Activated CD8-positive, alpha-beta T cell treated with anti-CD3 and anti-CD28 coated beads for 36 hours (primary cell): ENCODE measurements around the gene ERG. TPM values are rescaled to one million over a fixed set of nuclear protein-coding genes. Genes with fewer than 3 reads are reported as not detected.

ENCODE experiments used
- ATAC-seq: fragments of 200-7000 bp; cut with Tn5 transposase; one replicate; pipeline ENCODE4 v1.10.0; 2021; ENCODE audit warnings: mild to moderate bottlenecking, moderate library complexity
- CTCF ChIA-PET: fragments of 350-600 bp; sonication (Branson Sonifier 250); formaldehyde crosslinking; loops from one replicate; lab custom pipeline; 2021; ENCODE audit warnings: antibody characterized with exemption; lab: Charles Lee
- POLR2A ChIA-PET: fragments of 350-600 bp; sonication (Branson Sonifier 250); formaldehyde crosslinking; loops from one replicate; lab custom pipeline; 2021; ENCODE audit warnings: antibody characterized with exemption; lab: Charles Lee
- DNase-seq: peaks from one replicate; pipeline ENCODE4 v3.0.0-alpha.2; 2020
- H3K27ac Mint-ChIP-seq: one replicate; pipeline ENCODE4 v1.8.0; 2021; ENCODE audit warnings: mild to moderate bottlenecking, mixed read lengths
- H3K27me3 Mint-ChIP-seq: one replicate; pipeline ENCODE4 v1.8.0; 2021; ENCODE audit warnings: mixed read lengths
- H3K36me3 Mint-ChIP-seq: one replicate; pipeline ENCODE4 v1.8.0; 2021; ENCODE audit warnings: low read depth, mixed read lengths
- H3K4me1 Mint-ChIP-seq: one replicate; pipeline ENCODE4 v1.8.0; 2021; ENCODE audit warnings: low read depth, mixed read lengths
- H3K4me3 Mint-ChIP-seq: one replicate; pipeline ENCODE4 v1.8.0; 2021; ENCODE audit warnings: mild to moderate bottlenecking, moderate library complexity, mixed read lengths
- H3K9me3 Mint-ChIP-seq: one replicate; pipeline ENCODE4 v1.8.0; 2021; ENCODE audit warnings: mixed read lengths
- intact Hi-C: fragments of 100-400 bp; cut with micrococcal nuclease; formaldehyde crosslinking; loops from one replicate; pipeline ENCODE4 v1.10.0; 2022
- total RNA-seq, 2 experiments: library from RNA; stranded (reverse); gene quantifications; one replicate each; pipeline ENCODE4 v1.2.3, GENCODE V29; 2021
- TF ChIP-seq, protein P1 (sequence below): fragments of 200-600 bp; IDR thresholded peaks from one replicate; pipeline ENCODE4 v1.8.0; 2022; ENCODE audit warnings: antibody characterized with exemption, mild to moderate bottlenecking

ERG gene
- total RNA-seq, 2 experiments from 2014 or later = not detected

DNA sequence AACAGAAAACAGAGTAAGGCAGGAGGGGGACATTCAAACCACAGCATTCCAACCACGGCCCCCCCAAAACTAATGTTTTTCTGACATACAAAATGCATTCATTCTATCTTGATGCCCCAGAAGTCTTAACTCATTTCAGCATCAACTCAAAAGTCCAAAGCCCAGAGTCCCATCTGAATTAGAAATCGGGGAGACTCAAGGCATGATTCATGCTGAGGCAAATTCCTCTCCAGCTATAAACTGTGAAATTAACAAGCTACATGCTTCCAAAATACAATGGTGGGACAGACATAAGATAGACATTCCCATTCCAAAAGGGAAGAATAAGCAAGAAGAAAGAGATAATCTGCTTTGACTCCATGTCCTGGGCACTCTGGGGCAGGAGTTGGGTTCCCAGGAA, 167.6 kb downstream of the ERG start:
- H3K4me1 Mint-ChIP-seq = peaks cover 4% of the 10 kb centered on the region
- POLR2A ChIA-PET = no interaction called here
- H3K27ac Mint-ChIP-seq = no peak overlapping the region
- no peak overlapping the region for H3K4me3 Mint-ChIP-seq
- TF ChIP-seq, protein P1, sequence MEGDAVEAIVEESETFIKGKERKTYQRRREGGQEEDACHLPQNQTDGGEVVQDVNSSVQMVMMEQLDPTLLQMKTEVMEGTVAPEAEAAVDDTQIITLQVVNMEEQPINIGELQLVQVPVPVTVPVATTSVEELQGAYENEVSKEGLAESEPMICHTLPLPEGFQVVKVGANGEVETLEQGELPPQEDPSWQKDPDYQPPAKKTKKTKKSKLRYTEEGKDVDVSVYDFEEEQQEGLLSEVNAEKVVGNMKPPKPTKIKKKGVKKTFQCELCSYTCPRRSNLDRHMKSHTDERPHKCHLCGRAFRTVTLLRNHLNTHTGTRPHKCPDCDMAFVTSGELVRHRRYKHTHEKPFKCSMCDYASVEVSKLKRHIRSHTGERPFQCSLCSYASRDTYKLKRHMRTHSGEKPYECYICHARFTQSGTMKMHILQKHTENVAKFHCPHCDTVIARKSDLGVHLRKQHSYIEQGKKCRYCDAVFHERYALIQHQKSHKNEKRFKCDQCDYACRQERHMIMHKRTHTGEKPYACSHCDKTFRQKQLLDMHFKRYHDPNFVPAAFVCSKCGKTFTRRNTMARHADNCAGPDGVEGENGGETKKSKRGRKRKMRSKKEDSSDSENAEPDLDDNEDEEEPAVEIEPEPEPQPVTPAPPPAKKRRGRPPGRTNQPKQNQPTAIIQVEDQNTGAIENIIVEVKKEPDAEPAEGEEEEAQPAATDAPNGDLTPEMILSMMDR = no peak
- H3K9me3 Mint-ChIP-seq = no peaks in the 10 kb centered on the region
- intact Hi-C loops = no loop called here
- H3K36me3 Mint-ChIP-seq = no peaks in the 10 kb centered on the region
- no peak for DNase-seq
- CTCF ChIA-PET = interaction anchor here (1.5 kb wide), 1 partner anchor 111 kb away, joined by 6 read pairs; no protein-coding TSS in a partner anchor
- H3K27me3 Mint-ChIP-seq = no peaks in the 10 kb centered on the region
- ATAC-seq = no peak

Other genes starting within 250 kb of the ERG start
- gene KCNJ15, start 241.5 kb downstream of the ERG start, total RNA-seq = under 1 TPM in 1 of 2 experiments, not detected in 1; 0.43 TPM